Measurements from ENCODE around the gene SMAP2.
"Not testable (repeated sequence)": the region's sequence is repeated elsewhere in the genome, so short reads cannot be mapped to it uniquely, and the experiment has no call there.

The SMAP2 gene

GRCh38 chr1:40372658-40373322, 737 bp upstream of the SMAP2 start:
- DNase-seq (ENCODE audit: low spot score), result no peak

- no peak for DNase-seq (ENCODE audit: low spot score)
Measured at GRCh38 chr1:40377512-40377911, 4.0 kb downstream of the SMAP2 start.

- peak; percentile 32 for DNase-seq (ENCODE audit: low spot score)
Measured at GRCh38 chr1:40379785-40380452, 6.4 kb downstream of the SMAP2 start.

DNA sequence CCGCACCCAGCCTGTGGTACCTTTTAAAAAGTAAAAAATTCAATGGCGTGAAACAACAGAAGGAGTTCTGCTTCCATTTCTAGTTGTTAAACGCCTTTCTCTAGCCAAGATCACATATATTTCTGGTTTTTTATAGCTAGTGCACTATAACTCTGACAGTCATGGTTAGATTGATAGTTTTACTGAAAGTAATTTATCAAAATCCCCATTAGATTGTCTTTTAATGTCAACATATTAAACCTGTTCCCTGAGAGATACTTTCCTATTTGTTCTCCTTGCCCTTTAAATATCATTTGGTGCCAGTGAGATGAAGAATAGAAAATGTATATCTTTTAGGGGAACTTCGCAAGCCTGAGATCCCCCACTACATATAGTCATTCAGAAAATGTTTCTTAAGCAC, 7.3 kb downstream of the SMAP2 start:
- DNase-seq (ENCODE audit: low spot score), result no peak

DNA sequence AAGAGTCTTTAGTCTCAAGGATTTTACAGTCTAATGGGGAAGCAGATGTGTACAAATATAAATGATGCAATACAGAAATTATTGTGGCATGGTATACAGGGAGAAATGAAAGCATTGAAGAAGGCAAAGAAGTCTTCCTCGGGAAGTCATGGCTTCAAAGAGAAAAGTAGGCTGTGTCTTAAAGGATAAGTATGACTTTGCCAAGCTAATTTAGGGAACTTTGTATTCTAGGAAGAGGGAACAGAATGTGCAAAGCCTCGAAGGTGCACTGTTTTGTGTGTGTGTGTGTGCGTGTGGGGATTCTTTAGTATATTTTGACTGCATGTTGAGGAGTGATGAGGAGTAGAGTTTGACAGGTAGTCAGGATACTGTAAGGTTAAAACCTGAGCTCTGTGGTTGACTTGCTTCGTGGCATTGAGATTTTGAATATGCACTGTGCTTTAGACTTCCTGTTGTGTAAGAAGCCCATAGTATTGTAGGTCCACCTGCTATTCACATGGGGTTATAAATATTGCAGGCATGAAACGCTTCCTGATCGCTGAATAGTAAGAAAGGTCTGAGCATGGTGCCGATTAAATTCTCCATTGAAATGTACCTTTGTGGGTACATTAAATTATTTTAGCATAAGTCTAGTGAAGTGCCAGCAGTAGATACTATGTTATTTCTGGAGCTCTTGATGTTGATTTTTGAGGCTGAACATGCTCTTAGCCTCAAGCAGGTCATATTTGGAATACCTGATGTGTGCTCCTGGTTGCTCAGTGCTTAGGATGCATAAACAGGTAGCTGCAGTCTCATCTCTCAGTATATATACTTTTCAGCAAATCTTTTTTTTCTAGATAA, 8.0 kb downstream of the SMAP2 start:
- DNase-seq (ENCODE audit: low spot score), result no peak

DNA sequence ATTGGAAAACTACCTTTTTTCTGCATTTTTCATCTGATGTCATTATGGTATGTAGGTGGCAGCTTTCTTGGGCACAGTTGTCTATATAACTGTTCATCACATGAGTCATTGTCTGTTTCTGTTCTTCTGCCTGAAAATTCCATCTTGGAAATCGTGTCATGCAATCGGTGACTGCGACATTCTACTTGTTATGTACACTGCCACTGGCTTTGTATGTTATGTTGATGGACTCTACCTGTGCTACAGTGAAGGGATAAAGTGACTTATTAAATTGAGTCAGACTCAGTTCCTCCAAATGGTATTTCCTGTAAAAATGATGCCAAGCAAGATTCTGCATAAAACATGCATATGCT, 8.6 kb downstream of the SMAP2 start:
- no peak for DNase-seq (ENCODE audit: low spot score)

DNA sequence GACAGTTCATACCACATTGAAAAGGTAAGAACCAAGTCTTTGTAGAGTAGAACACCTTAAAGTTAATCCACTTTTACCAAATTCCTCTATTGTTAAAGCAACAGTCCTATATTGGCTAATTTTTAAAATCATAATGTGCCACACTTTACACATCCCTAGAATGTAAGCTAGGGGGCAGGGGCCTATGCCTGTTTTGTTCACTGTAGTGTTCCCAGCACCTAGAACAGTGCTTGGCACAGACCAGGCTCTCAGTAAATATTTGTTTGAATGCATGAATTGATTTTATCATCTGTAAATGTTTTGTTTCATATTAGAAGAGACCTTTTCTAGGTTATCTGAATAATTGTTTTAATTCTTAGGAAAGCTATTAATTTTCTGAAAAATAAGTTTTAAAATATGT, 9.1 kb downstream of the SMAP2 start:
- DNase-seq (ENCODE audit: low spot score), result no peak

DNA sequence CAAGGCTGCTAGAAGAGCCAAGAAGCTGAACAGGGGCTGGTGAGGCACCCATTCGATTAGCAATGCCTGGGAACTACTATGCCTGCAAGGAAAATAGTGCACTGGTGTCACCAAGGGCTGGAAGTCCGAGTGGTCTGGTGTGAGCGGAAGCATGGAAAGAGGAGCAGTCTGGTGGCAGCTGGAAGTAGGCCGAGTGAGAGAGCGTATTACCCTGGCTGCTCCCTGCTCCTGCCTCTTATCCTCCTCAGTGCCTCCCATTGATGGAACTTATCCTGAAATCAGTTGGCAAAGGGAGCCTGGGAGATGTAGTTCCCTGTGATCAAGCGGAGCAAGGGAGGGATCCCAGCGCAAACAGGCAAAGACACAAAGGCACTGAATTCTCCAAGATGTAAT, 9.6 kb downstream of the SMAP2 start:
- no peak for DNase-seq (ENCODE audit: low spot score)

DNA sequence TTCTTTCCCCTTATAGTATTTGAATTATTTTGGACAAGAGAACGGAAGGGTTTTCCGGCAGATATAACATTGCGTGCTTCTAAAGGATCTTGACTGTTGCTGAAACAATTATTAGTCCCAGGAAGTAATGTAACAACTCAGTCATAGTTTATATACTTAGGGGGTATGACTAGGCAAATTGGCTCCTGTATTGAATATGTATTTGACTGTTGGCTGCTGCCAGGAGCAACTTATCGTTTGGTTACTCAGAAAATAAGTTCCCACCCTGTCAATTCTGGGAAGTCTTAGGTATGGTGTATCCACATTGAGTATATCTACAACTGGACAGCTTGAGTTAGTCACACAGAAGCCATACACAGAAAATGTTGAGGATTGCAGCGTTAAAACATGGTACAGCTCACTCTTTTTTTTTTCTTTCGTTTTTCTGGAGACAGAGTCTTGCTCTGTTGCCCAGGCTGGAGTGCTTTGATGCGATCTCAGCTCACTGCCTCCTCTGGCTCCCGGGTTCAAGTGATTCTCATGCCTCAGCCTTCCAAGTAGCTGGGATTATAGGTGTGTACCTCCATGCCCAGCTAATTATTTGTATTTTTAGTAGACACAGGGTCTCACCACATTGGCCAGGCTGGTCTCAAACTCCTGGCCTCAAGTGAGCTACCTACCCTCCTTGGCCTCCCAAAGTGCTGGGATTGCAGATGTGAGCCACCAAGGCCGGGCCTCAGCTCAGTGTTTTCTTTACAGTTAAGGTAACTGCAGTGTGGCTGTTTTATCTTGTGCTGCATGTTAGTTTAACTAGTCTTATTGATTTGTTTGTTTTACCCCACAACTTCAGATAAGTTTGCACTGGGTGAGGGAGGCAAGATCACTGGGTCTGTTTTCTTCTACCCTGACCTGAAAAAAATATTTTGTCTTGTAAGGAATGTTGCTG, 10.2 kb downstream of the SMAP2 start:
- DNase-seq (ENCODE audit: low spot score), result no peak

DNA sequence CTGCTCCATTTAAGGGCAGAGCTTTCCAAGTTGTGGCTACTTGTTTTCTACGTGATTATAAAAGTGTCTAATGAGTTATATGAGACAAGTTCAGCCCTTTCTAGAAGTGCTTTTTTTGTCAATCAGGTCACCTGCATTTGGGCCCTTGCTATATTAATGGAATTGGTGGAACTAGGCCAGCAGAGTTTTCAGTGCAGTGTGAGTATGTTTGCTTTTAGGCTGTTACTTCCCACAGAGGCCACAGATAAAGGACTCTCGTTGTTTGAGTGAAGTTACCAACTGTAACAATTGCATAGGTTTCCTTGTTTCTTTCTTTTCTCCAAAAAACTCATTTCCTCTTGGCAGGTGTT, 10.9 kb downstream of the SMAP2 start:
- DNase-seq (ENCODE audit: low spot score), result no peak

DNA sequence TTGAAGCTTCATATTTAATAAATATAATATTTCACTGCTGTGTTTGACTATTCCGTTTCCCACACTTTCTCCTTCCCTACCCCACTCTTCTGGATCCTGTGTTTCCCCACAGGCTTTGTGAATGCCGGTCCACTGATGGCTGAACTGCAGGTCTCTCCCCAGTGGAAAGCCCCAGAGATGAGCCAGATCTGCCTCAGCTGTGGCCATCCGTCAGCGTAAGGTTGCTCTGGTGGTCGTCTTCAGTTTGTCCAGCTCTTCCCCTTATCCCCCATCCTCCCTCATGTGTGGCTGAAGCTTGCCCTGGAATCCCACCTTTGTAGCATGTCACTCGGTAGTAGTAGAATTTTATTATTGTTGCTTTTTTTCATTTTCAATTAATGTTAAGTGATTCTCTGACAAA, 11.4 kb downstream of the SMAP2 start:
- no peak for DNase-seq (ENCODE audit: low spot score)

DNA sequence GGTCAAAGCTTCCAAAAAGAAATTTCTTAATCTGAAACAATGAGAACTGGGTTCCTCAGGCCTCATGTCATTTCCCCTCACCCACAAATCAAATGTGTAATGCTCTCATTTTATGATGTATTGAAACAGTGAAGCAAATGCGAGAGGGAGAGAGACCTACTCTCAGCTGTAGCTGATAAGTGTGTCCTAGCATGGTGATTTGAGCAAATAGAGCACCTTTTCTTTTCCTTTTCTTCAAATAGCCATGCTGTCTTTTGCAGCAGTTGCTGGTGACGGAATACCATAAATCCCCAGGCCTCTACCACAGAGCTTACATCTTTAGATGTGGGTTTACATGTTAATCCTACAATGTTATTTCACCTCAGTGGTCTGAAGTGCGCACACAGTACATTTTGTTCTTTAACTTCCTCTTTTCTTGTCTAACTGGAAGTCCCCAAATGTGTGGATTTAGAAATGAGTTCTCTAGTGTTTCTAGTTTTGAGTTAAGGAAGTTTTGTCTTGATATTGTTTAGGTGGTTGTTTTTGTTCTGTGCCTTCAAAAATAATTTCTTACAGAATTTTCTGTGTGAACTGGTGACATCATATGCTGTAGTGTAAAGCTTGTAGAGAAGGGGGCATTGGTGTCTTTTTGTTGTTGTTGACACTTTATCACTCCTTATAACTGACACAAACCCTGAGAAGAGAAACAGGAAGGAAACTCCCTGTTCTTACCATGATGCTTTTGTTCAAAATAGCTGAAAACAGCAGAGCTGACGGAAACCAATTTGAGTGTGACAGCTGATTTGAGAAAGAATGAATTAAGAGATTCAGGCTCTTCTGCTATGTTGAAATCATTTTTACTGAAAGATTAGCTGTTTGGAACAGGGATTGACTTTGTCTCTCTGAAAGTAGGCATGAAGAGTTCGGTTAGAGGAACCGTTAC, 12.2 kb downstream of the SMAP2 start:
- DNase-seq (ENCODE audit: low spot score), result no peak

- DNase-seq (ENCODE audit: low spot score), result no peak
Measured at GRCh38 chr1:40386359-40386723, 12.8 kb downstream of the SMAP2 start.

DNA sequence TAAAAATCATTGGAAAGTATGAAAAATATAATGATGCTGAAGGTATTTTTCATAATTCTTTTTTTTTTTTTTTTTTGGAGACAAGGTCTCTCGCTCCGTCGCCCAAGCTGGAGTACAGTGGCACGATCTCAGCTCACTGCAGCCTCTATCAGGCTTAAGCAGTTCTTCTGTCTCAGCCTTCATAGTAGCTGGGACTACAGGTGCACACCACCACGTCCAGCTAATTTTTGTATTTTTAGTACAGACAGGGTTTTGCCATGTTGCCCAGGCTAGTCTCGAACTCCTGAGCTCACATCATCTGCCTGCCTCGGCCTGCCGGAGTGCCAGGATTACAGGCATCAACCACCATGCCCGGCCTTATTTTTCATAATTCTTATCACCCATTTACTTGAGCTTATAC, 13.3 kb downstream of the SMAP2 start:
- DNase-seq (ENCODE audit: low spot score), result no peak

- DNase-seq (ENCODE audit: low spot score), result not testable (repeated sequence)
Measured at GRCh38 chr1:40387381-40388306, 14.1 kb downstream of the SMAP2 start.

GRCh38 chr1:40388456-40389321, 15.2 kb downstream of the SMAP2 start:
- not testable (repeated sequence) for DNase-seq (ENCODE audit: low spot score)

DNA sequence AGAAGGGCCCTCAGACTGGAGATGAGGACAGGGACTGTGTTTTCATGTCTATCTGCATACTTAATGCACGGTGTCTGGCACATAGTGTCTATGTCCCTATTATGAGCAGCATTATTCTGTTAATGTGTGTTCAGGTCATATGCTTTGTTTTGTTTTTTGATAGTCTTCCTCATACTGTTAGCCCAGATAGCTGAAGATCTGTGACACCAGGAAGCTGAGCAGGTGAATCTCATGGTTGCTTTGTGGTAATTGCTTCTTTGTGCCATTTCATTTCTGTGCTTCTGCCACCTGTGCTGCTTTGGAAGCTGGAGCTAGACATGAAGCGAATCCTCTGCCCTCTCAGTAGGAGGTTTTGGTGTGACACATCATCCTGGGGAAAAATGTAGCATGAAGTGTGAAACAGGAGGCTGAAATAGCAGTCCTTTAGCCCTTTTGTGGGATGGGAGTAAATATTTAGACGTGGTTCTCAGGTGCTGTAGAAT, 15.8 kb downstream of the SMAP2 start:
- no peak for DNase-seq (ENCODE audit: low spot score)

DNA sequence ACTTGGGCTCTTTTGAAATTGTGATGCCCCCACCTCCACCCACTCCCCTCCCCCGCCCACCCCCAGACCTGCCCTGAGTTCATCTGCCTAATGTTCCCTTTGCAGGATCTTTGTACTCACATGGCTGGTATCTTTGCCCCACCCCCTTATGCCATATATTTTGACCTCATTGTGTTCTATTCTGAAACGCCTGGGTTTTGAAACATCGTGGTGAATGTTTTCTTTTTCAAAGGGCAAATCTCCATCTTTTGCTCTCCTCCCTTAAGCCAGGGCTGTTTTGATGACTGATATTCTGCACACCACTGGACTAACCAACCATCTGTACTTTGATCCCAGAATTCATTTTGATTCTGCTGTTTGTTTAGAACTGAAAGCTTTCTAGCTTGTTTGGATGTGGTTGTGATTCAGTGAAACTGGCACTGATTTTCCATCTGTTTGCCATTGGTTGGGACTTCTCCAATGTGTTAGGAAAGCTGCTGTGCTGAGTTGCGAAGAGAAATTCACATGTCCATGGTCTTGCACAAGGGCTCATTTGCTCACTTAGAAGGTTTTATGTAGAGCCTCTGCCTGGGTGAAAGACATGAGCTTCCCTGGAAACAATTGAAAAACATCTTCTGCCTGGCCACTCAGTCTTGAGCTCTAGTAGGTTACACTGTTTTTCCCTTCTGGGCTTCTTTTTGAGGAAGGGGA, 16.5 kb downstream of the SMAP2 start:
- DNase-seq (ENCODE audit: low spot score), result no peak

Measured in kidney capillary endothelial cell (primary cell).